ENCODE measurements around the gene MNS1.
"Not testable (repeated sequence)": the region's sequence is repeated elsewhere in the genome, so short reads cannot be mapped to it uniquely, and the experiment has no call there.

MNS1 gene

DNA sequence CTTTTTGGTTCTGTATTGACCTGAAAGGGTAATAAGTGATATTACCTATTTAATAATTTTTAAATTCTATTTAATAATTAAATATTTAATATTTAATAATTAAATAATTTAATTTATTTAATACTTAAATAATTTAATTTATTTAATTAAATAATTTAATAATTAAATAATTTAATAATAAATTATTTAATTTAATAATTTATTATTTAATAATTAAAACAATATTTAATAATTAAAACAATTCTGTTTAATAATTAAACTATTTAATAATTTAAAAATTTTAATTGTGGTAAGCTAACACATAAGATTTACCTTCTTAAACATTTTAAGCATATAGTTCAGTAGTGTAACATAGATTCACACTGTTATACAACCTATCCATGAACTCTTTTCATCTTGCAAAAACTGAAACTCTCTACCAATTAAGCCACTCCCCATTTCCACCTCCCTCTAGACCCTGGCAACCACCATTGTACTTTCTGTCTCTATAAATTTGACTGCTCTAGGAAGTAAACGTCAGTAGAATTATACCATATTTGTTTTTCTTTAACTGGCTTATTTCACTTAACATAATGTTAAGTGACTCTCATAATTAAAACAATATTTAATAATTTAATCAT, 51.7 kb downstream of the MNS1 start:
- H3K4me3 Mint-ChIP-seq; H3K27ac Mint-ChIP-seq; H3K4me1 Mint-ChIP-seq (ENCODE audit: low read depth); H3K27me3 Mint-ChIP-seq (ENCODE audit: low read depth); H3K36me3 Mint-ChIP-seq (ENCODE audit: low read depth); H3K9me3 Mint-ChIP-seq: not testable (repeated sequence)

GRCh38 chr15:56411122-56411749, 53.7 kb downstream of the MNS1 start:
- no peaks in the 10 kb centered on the region for H3K36me3 Mint-ChIP-seq (ENCODE audit: low read depth)
- no peaks in the 10 kb centered on the region for H3K9me3 Mint-ChIP-seq
- H3K4me3 Mint-ChIP-seq: no peak overlapping the region
- H3K27me3 Mint-ChIP-seq (ENCODE audit: low read depth): no peaks in the 10 kb centered on the region
- no peaks in the 10 kb centered on the region for H3K4me1 Mint-ChIP-seq (ENCODE audit: low read depth)
- no peak overlapping the region for H3K27ac Mint-ChIP-seq

GRCh38 chr15:56410721-56411120, 54.2 kb downstream of the MNS1 start:
- Mint-ChIP-seq H3K36me3 (ENCODE audit: low read depth) (no peaks in the 10 kb centered on the region), H3K4me3 (no peak overlapping the region), H3K4me1 (ENCODE audit: low read depth) (no peaks in the 10 kb centered on the region), H3K9me3 (no peaks in the 10 kb centered on the region), H3K27ac (no peak overlapping the region), H3K27me3 (ENCODE audit: low read depth) (no peaks in the 10 kb centered on the region)

DNA sequence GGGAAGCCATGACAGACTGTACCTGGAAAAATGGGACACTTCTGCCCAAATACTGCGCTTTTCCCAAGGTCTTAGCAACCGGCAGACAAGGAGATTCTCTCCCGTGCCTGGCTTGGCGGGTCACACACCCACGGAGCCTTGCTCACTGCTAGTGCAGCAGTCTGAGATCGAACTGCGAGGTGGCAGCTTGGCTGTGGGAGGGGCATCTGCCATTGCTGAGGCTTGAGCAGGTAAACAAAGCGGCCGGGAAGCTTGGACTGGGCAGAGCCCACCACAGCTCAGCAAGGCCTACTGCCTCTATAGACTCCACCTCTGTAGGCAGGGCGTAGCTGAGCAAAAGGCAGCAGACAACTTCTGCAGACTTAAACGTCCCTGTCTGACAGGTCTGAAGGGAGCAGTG, 65.7 kb downstream of the MNS1 start:
- not testable (repeated sequence) for H3K4me1 Mint-ChIP-seq (ENCODE audit: low read depth); H3K9me3 Mint-ChIP-seq; H3K27me3 Mint-ChIP-seq (ENCODE audit: low read depth); H3K27ac Mint-ChIP-seq; H3K4me3 Mint-ChIP-seq; H3K36me3 Mint-ChIP-seq (ENCODE audit: low read depth)

GRCh38 chr15:56397325-56397724, 67.6 kb downstream of the MNS1 start:
- H3K27ac Mint-ChIP-seq; H3K36me3 Mint-ChIP-seq (ENCODE audit: low read depth); H3K9me3 Mint-ChIP-seq; H3K4me3 Mint-ChIP-seq; H3K27me3 Mint-ChIP-seq (ENCODE audit: low read depth); H3K4me1 Mint-ChIP-seq (ENCODE audit: low read depth): not testable (repeated sequence)

GRCh38 chr15:56394909-56395308, 70.0 kb downstream of the MNS1 start:
- Mint-ChIP-seq H3K27ac (no peak overlapping the region), H3K27me3 (ENCODE audit: low read depth) (no peaks in the 10 kb centered on the region), H3K9me3 (no peaks in the 10 kb centered on the region), H3K4me1 (ENCODE audit: low read depth) (no peaks in the 10 kb centered on the region), H3K4me3 (no peak overlapping the region), H3K36me3 (ENCODE audit: low read depth) (no peaks in the 10 kb centered on the region)

GRCh38 chr15:56393277-56393676, 71.7 kb downstream of the MNS1 start:
- Mint-ChIP-seq H3K4me1 (ENCODE audit: low read depth) (no peaks in the 10 kb centered on the region), H3K27me3 (ENCODE audit: low read depth) (no peaks in the 10 kb centered on the region), H3K9me3 (no peaks in the 10 kb centered on the region), H3K27ac (no peak overlapping the region), H3K36me3 (ENCODE audit: low read depth) (no peaks in the 10 kb centered on the region), H3K4me3 (no peak overlapping the region)

GRCh38 chr15:56390739-56391267, 74.1 kb downstream of the MNS1 start:
- Mint-ChIP-seq H3K4me1 (ENCODE audit: low read depth) (no peaks in the 10 kb centered on the region), H3K27me3 (ENCODE audit: low read depth) (no peaks in the 10 kb centered on the region), H3K27ac (no peak overlapping the region), H3K4me3 (no peak overlapping the region), H3K36me3 (ENCODE audit: low read depth) (no peaks in the 10 kb centered on the region), H3K9me3 (no peaks in the 10 kb centered on the region)

DNA sequence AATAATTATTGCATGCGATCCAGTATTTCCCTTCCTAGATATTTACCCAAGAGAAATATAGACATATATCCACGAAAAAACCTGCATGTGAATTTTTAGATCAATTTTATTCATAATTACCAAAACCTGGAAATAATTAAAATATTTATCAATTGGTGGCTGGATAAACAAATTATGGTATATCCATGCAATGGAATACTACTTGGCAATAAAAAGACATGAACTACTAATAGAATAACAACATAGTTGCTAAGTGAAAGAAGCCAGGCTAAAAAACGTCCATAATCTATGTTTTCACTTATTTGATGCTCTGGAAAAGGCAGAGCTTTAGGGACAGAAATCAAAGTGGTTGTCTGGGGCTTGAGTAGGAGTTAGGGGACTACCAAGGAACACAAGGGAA, 79.0 kb downstream of the MNS1 start:
- Mint-ChIP-seq H3K36me3 (ENCODE audit: low read depth) (no peaks in the 10 kb centered on the region), H3K27ac (no peak overlapping the region), H3K27me3 (ENCODE audit: low read depth) (no peaks in the 10 kb centered on the region), H3K4me3 (no peak overlapping the region), H3K4me1 (ENCODE audit: low read depth) (no peaks in the 10 kb centered on the region), H3K9me3 (peaks cover 4% of the 10 kb centered on the region)

DNA sequence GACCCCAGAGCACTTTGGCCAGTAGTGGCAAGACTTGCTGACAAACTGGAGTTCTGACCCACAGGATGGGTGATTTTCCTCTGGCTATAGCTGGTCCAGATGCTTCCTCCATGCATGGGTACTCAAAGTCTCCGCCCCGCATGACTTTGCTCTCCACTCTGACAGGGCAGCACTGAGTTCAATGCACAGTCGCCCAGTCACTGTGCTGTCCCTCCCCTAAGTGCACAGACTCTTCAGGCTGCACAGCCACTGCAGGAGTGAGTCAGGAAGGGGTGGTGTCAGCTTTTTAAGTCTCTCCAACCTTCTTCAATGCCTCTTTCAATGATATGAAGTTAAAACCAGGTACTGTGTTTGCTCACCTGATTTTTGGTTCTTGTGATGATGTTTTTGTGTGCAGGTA, 81.9 kb downstream of the MNS1 start:
- H3K27me3 Mint-ChIP-seq (ENCODE audit: low read depth): no peaks in the 10 kb centered on the region
- H3K4me3 Mint-ChIP-seq: no peak overlapping the region
- H3K9me3 Mint-ChIP-seq: peaks cover 12% of the 10 kb centered on the region
- H3K27ac Mint-ChIP-seq: no peak overlapping the region
- H3K36me3 Mint-ChIP-seq (ENCODE audit: low read depth): no peaks in the 10 kb centered on the region
- H3K4me1 Mint-ChIP-seq (ENCODE audit: low read depth): no peaks in the 10 kb centered on the region

All from T-helper 1 cell treated with Interleukin-12 subunit alpha and Interleukin-12 subunit beta and Interleukin-4 antibody, amounts not matched to agents 30 μg/mL and 1 μg/mL, for 36 hours (primary cell).